OCI-LY3 (cell line): ENCODE data around the gene SFT2D1.
A peak's percentile ranks its signal among the peaks of the same experiment; 100 is the strongest.
"Not testable (repeated sequence)": the region's sequence is repeated elsewhere in the genome, so short reads cannot be mapped to it uniquely, and the experiment has no call there.

Experiments used
- H2AFZ ChIP-seq: fragments of 200-600, 300-600 bp; shearing (Covaris generic); 2 replicates; pipeline ENCODE4 v1.6.0; 2014; ENCODE audit warnings: antibody characterized with exemption, low read depth, low read length
- H3K27ac ChIP-seq: fragments of 200-600, 300-600 bp; sonication (generic); 2 replicates; pipeline ENCODE4 v1.5.1; 2014; ENCODE audit warnings: mild to moderate bottlenecking, low read length, moderate library complexity, mixed read lengths
- H3K27me3 ChIP-seq: fragments of 200-600, 300-600 bp; sonication (generic); 2 replicates; pipeline ENCODE4 v1.6.1; 2014; ENCODE audit warnings: low read depth, low read length, mixed read lengths
- H3K36me3 ChIP-seq: fragments of 200-600, 300-600 bp; sonication (generic); replicated peaks from 2 replicates; pipeline ENCODE3; 2014; ENCODE audit warnings: low read depth, low read length, mixed read lengths
- H3K4me1 ChIP-seq: fragments of 300-600, 200-600 bp; sonication (generic); 2 replicates; pipeline ENCODE4 v1.6.1; 2014; ENCODE audit warnings: low read length, mixed read lengths
- H3K4me2 ChIP-seq: fragments of 200-600, 300-600 bp; sonication (generic); 2 replicates; pipeline ENCODE4 v1.6.1; 2014; ENCODE audit warnings: low read length, mixed read lengths
- H3K4me3 ChIP-seq: fragments of 300-600, 200-600 bp; sonication (generic); 2 replicates; pipeline ENCODE4 v1.5.1; 2014; ENCODE audit warnings: antibody characterized with exemption, mild to moderate bottlenecking, low read length, moderate library complexity
- H3K79me2 ChIP-seq: fragments of 300-600, 200-600 bp; shearing (Covaris generic); 2 replicates; pipeline ENCODE4 v1.6.1; 2014; ENCODE audit warnings: mild to moderate bottlenecking, low read length, mixed read lengths
- H3K9ac ChIP-seq: fragments of 300-600, 200-600 bp; shearing (Covaris generic); 2 replicates; pipeline ENCODE4 v1.6.0; 2014; ENCODE audit warnings: mild to moderate bottlenecking, low read length, moderate library complexity
- H3K9me3 ChIP-seq: fragments of 200-600, 300-600 bp; shearing (Covaris generic); 2 replicates; pipeline ENCODE4 v1.6.1; 2014; ENCODE audit warnings: low read length, mixed read lengths; ENCODE audit not compliant: insufficient read depth
- H4K20me1 ChIP-seq: fragments of 200-600, 300-600 bp; sonication (generic); 2 replicates; pipeline ENCODE4 v1.6.1; 2016; ENCODE audit warnings: low read length, mixed read lengths; ENCODE audit not compliant: insufficient read depth
- CTCF ChIP-seq: fragments of 200-600, 300-600 bp; sonication (generic); IDR thresholded peaks from 2 replicates; pipeline ENCODE4 v1.5.1; 2014; ENCODE audit warnings: antibody characterized with exemption, low read length, low read depth
- EZH2phosphoT487 ChIP-seq: fragments of 200-600 bp; shearing (Covaris generic); IDR thresholded peaks from 2 replicates; pipeline ENCODE4 v1.6.1; 2018; ENCODE audit warnings: antibody characterized with exemption, mixed run types, low read depth

SFT2D1 gene

DNA sequence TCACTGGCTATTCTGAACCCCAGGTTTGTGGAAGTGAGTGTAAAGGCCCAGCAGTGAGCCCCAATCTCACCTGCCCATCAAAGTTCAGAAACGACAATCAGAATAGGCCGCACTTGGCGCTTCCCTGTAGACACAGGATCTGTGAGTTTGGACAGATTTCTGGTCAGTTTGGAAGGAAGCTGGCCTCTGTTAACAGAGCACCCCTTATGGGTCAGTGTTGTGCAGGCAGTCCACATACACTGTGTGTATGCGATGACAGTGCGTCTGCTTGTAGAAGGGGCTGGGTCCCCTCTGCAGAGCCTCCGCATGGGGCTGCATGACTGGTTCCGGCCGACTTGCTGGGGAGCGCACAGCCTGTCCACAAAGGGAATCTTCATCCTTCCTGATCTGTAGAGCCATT is 43.8 kb upstream of the SFT2D1 start:
- peaks cover 4% of the 10 kb centered on the region; the same call in 1 of the 2 replicates for H3K79me2 ChIP-seq
- H2AFZ ChIP-seq: no peak overlapping the region
- no peaks in the 10 kb centered on the region for H4K20me1 ChIP-seq
- TF ChIP-seq EZH2phosphoT487 (no peak), CTCF (no peak)
- no peaks in the 10 kb centered on the region for H3K36me3 ChIP-seq
- H3K27me3 ChIP-seq: no peaks in the 10 kb centered on the region
- H3K4me1 ChIP-seq: peaks cover under 1% of the 10 kb centered on the region; the same call in 1 of the 2 replicates
- no peak overlapping the region for H3K4me3 ChIP-seq
- no peak overlapping the region for H3K9ac ChIP-seq
- H3K4me2 ChIP-seq: no peak overlapping the region
- H3K9me3 ChIP-seq: no peaks in the 10 kb centered on the region
- H3K27ac ChIP-seq: no peak overlapping the region

DNA sequence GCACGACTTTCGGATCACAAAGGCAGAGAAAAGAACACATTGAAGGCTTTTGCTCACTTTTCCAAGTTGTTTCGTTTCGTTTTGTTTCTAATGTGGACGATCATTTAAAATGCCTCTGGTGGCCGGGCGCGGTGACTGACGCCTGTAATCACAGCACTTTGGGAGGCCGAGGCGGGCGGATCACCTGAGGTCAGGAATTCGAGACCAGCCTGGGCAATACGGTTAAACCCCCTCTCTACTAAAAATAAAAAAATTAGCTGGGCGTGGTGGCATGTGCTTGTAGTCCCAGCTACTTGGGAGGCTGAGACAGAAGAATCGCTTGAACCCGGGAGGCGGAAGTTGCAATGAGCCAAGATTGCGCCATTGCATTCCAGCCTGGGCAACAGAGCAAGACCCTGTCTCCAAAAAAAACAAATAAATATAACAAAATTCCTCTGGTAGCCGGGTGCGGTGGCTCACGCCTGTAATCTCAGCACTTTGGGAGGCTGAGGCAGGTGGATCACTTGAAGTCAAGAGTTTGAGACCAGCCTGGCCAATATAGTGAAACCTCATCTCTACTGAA is 41.5 kb upstream of the SFT2D1 start:
- H3K27me3 ChIP-seq, H3K4me1 ChIP-seq, H4K20me1 ChIP-seq, H3K79me2 ChIP-seq, H3K36me3 ChIP-seq, H3K9me3 ChIP-seq: not testable (repeated sequence)
- Histone ChIP-seq H3K27ac (peak overlapping the region; percentile 55), H2AFZ (0 out of 2 replicates have a peak overlapping the region, but pooled peaks have one; percentile 53), H3K4me3 (peak overlapping the region; percentile 97), H3K9ac (peak overlapping the region; percentile 75), H3K4me2 (peak overlapping the region; percentile 89)

- Histone ChIP-seq H3K27me3 (no peaks in the 10 kb centered on the region), H3K4me2 (peak within 1 kb of the TSS; percentile 89), H3K4me3 (peak within 1 kb of the TSS; percentile 97), H2AFZ (peak within 1 kb of the TSS; percentile 66; the same call in 1 of the 2 replicates), H3K9ac (peak within 1 kb of the TSS; percentile 75), H3K9me3 (no peaks in the 10 kb centered on the region), H3K36me3 (no peaks in the 10 kb centered on the region), H4K20me1 (no peaks in the 10 kb centered on the region), H3K4me1 (peaks cover 3% of the 10 kb centered on the region; the same call in 1 of the 2 replicates), H3K27ac (peak within 1 kb of the TSS; percentile 55), H3K79me2 (peaks cover 4% of the 10 kb centered on the region; the same call in 1 of the 2 replicates)
- TF ChIP-seq EZH2phosphoT487: no peak
- no peak for TF ChIP-seq CTCF
Measured at GRCh38 chr6:166382933-166383801, 40.8 kb upstream of the SFT2D1 start, which contains the start of gene MPC1. TSS of gene MPC1 (minus strand) at chr6:166382940. CDS start at chr6:166382876, 64 bp downstream.

DNA sequence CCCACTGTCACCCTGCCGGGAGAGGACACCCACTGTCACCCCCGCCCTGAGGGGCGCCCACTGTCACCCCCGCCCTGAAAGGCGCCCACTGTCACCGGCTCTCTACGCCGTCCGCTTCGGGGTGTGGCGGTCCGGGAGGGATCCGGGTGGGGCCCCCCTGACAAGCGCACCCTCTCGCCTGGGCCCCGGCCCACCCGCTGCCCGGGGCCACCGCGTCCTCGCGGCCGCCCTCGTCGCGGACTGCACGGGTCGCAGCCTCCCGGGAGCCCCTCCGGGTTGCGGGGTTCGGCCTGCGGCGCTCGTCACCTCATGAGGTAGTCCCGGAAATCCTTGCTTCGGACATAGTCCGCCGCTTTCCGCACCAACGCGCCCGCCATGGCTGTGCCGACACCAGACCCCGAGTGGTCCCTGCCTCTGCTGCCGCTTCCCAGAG is 40.2 kb upstream of the SFT2D1 start:
- no peaks in the 10 kb centered on the region for H3K9me3 ChIP-seq
- peaks cover 4% of the 10 kb centered on the region; the same call in 1 of the 2 replicates for H3K79me2 ChIP-seq
- no peaks in the 10 kb centered on the region for H3K27me3 ChIP-seq
- H3K27ac ChIP-seq: no peak overlapping the region
- no peaks in the 10 kb centered on the region for H4K20me1 ChIP-seq
- H2AFZ ChIP-seq: peak overlapping the region; percentile 66; the same call in 1 of the 2 replicates
- H3K4me3 ChIP-seq: peak overlapping the region; percentile 97
- no peak for TF ChIP-seq EZH2phosphoT487
- TF ChIP-seq CTCF: no peak
- H3K36me3 ChIP-seq: no peaks in the 10 kb centered on the region
- H3K9ac ChIP-seq: peak overlapping the region; percentile 69; the same call in 1 of the 2 replicates
- H3K4me2 ChIP-seq: peak overlapping the region; percentile 89
- H3K4me1 ChIP-seq: peaks cover 3% of the 10 kb centered on the region; the same call in 1 of the 2 replicates
